ENCODE measurements around the gene ITPKB. TPM values are rescaled to one million over a fixed set of nuclear protein-coding genes. Genes with fewer than 3 reads are reported as not detected.

Gene ITPKB
- polyA plus RNA-seq, 1 of the 3 experiments (the other 2 are of a cell fraction), result 2.4 TPM

GRCh38 chr1:226649780-226650179 lies 89.3 kb downstream of the ITPKB start:
- ChIA-PET POLR2A (no interaction called here), CTCF (interaction anchor here (1.0 to 2.6 kb wide), 2 partner anchors 17 to 178 kb away, joined by 4 to 11 read pairs; no protein-coding TSS in a partner anchor)
- WGBS (ENCODE audit: low lambda C conversion rate), result 75% methylated on average over 7 of the region's 7 CpGs
- no peaks in the 10 kb centered on the region for H3K36me3 ChIP-seq (replicated peaks in 1 of 2; ENCODE audit: control insufficient read depth in 1 of 2, insufficient read depth in 2 of 2, low read length in 1 of 2)
- DNase-seq, result no peak
- no peaks in the 10 kb centered on the region for H3K27me3 ChIP-seq (ENCODE audit: insufficient read depth)
- no peak overlapping the region for H3K9ac ChIP-seq
- no peak for TF ChIP-seq RXRA (IDR thresholded peaks at IDR 0.05; ENCODE audit: borderline replicate concordance, low read depth)
- TF ChIP-seq RAD21 (IDR thresholded peaks at IDR 0.05; ENCODE audit: low read length), result peak; percentile 28
- no peak overlapping the region for H2AFZ ChIP-seq (ENCODE audit: low read depth)
- H3K4me2 ChIP-seq, result no peak overlapping the region
- no peaks in the 10 kb centered on the region for H3F3A ChIP-seq (replicated peaks; ENCODE audit: insufficient read depth)
- no peak overlapping the region for H3K4me3 ChIP-seq (ENCODE audit: low read depth in 2 of 2, low read length in 1 of 2)
- H3K27ac ChIP-seq (ENCODE audit: low read depth in 2 of 2, low read length in 1 of 2), result no peak overlapping the region
- H3K4me1 ChIP-seq (ENCODE audit: control insufficient read depth in 1 of 2, insufficient read depth in 2 of 2, low read depth in 1 of 2, low read length in 1 of 2), result peaks cover 4 to 5% of the 10 kb centered on the region in 2 experiments; a peak in 1 of 4 replicates
- H3K9me3 ChIP-seq, result no peaks in the 10 kb centered on the region
- no peaks in the 10 kb centered on the region for H3K79me2 ChIP-seq (ENCODE audit: insufficient read depth)
- no peaks in the 10 kb centered on the region for H3K9me2 ChIP-seq
- no peaks in the 10 kb centered on the region for H4K20me1 ChIP-seq (ENCODE audit: insufficient read depth)

- CTCF ChIA-PET, result interaction anchor here (1.0 to 2.6 kb wide), 3 partner anchors 16 to 179 kb away, joined by 4 to 11 read pairs (median 6); no protein-coding TSS in a partner anchor
Observed at GRCh38 chr1:226649244-226649643, 89.8 kb downstream of the ITPKB start.

More at GRCh38 chr1:226649244-226649643, 89.8 kb downstream of the ITPKB start:
- no peaks in the 10 kb centered on the region for H3K36me3 ChIP-seq (replicated peaks in 1 of 2; ENCODE audit: control insufficient read depth in 1 of 2, insufficient read depth in 2 of 2, low read length in 1 of 2)
- 91% methylated on average over 8 of the region's 8 CpGs for WGBS (ENCODE audit: low lambda C conversion rate)
- POLR2A ChIA-PET, result no interaction called here
- no peaks in the 10 kb centered on the region for H3K9me3 ChIP-seq
- H3K4me2 ChIP-seq, result no peak overlapping the region
- H3K4me1 ChIP-seq (ENCODE audit: control insufficient read depth in 1 of 2, insufficient read depth in 2 of 2, low read depth in 1 of 2, low read length in 1 of 2), result peaks cover 2% of the 10 kb centered on the region in 2 experiments; a peak in 1 of 4 replicates
- H3F3A ChIP-seq (replicated peaks; ENCODE audit: insufficient read depth), result no peaks in the 10 kb centered on the region
- TF ChIP-seq FOXM1 (IDR thresholded peaks at IDR 0.05; ENCODE audit: low read depth) (no peak), REST (IDR thresholded peaks at IDR 0.05; ENCODE audit: low read depth, low read length) (no peak), RFX5 (IDR thresholded peaks at IDR 0.05; ENCODE audit: low read length) (no peak), FOXJ3 (CRISPR knock-in tag; IDR thresholded peaks at IDR 0.05) (no peak)
- H4K20me1 ChIP-seq (ENCODE audit: insufficient read depth), result no peaks in the 10 kb centered on the region
- no peak overlapping the region for H3K4me3 ChIP-seq (ENCODE audit: low read depth in 2 of 2, low read length in 1 of 2)
- DNase-seq, result no peak
- H3K27ac ChIP-seq (ENCODE audit: low read depth in 2 of 2, low read length in 1 of 2), result no peak overlapping the region
- no peak overlapping the region for H3K9ac ChIP-seq
- no peaks in the 10 kb centered on the region for H3K9me2 ChIP-seq
- H3K79me2 ChIP-seq (ENCODE audit: insufficient read depth), result no peaks in the 10 kb centered on the region
- H3K27me3 ChIP-seq (ENCODE audit: insufficient read depth), result no peaks in the 10 kb centered on the region
- no peak overlapping the region for H2AFZ ChIP-seq (ENCODE audit: low read depth)
